ENCODE measurements around the gene KRABD2.

The KRABD2 gene

DNA sequence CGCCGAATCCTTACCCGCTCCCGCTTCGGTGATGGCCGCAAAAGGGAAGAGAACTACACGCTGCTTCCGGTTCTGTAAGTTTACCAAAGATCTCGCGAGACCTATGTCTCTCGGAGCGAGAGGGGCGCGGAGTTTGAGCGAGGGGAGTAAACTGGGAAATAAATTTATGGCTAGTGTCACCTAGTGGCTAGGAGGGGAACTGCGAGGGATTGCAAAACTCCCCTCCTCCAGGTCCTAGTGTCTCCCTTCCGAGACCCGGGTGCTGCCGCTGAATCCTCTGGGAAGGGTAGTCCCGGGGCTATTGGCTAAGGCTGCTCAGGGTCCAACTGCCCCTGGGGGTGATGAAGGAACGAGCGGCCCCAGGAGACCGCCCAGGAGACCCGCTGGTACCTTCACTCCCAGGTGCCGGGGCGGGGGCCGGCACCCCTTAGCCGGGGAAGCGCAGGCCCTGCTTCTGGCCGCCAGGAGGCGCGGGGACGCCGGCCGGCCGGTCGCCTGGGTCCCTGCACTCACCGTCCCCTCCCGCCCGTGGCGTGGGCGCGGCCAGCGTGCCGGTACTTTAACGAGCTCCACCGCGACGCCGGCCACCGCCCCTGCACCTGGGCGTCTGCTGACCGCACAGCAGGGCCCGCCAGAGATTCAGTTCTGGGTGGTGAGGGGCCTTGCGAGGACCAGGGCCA, 6.8 kb upstream of the KRABD2 start, which contains the start of gene RPL26 (continued):
- TF ChIP-seq EGR1 (IDR thresholded peaks at IDR 0.05; ENCODE audit: borderline replicate concordance in 1 of 2, low read depth in 2 of 2, low read length in 2 of 2) (peak in 1 of 2 experiments; percentile 84; a peak in 2 of 3 replicates), HCFC1 (IDR thresholded peaks at IDR 0.05; ENCODE audit: low read length) (peak; percentile 72), SPI1 (IDR thresholded peaks at IDR 0.05; ENCODE audit: borderline replicate concordance, insufficient read depth, low read depth, low read length) (peak; percentile 33; the same call in 1 of the 2 replicates), RAD51 (IDR thresholded peaks at IDR 0.05) (no peak), NR2F1 (conservative IDR thresholded peaks at IDR 0.05) (peak; percentile 70), TCF12 (IDR thresholded peaks at IDR 0.05; ENCODE audit: low read depth, low read length) (peak; percentile 81; the same call in 1 of the 2 replicates), SREBF2 (IDR thresholded peaks at IDR 0.05; ENCODE audit: low read length) (no peak), POLR2A (IDR thresholded peaks at IDR 0.05; ENCODE audit: low read depth, low read length) (peak; percentile 96), TARDBP (IDR thresholded peaks at IDR 0.05; ENCODE audit: borderline replicate concordance) (0 out of 2 replicates have a peak, but pooled peaks have one; percentile 29), NBN (IDR thresholded peaks at IDR 0.05) (peak; percentile 94), IKZF2 (IDR thresholded peaks at IDR 0.05) (peak; percentile 69 to 75), ZSCAN29 (IDR thresholded peaks at IDR 0.05) (peak; percentile 38; the same call in 1 of the 2 replicates), STAT3 (IDR thresholded peaks at IDR 0.05; ENCODE audit: low read depth, low read length) (no peak), TBL1XR1 (IDR thresholded peaks at IDR 0.05; ENCODE audit: low read depth, low read length) (0 out of 2 replicates have a peak, but pooled peaks have one; percentile 7), SUZ12 (IDR thresholded peaks at IDR 0.05; ENCODE audit: unreplicated experiment) (no peak), RUNX3 (IDR thresholded peaks at IDR 0.05; ENCODE audit: low read length) (peak; percentile 80), SIX5 (IDR thresholded peaks at IDR 0.05; ENCODE audit: low read depth, low read length, severe bottlenecking) (peak; percentile 51)
- TF ChIP-seq, protein P1, sequence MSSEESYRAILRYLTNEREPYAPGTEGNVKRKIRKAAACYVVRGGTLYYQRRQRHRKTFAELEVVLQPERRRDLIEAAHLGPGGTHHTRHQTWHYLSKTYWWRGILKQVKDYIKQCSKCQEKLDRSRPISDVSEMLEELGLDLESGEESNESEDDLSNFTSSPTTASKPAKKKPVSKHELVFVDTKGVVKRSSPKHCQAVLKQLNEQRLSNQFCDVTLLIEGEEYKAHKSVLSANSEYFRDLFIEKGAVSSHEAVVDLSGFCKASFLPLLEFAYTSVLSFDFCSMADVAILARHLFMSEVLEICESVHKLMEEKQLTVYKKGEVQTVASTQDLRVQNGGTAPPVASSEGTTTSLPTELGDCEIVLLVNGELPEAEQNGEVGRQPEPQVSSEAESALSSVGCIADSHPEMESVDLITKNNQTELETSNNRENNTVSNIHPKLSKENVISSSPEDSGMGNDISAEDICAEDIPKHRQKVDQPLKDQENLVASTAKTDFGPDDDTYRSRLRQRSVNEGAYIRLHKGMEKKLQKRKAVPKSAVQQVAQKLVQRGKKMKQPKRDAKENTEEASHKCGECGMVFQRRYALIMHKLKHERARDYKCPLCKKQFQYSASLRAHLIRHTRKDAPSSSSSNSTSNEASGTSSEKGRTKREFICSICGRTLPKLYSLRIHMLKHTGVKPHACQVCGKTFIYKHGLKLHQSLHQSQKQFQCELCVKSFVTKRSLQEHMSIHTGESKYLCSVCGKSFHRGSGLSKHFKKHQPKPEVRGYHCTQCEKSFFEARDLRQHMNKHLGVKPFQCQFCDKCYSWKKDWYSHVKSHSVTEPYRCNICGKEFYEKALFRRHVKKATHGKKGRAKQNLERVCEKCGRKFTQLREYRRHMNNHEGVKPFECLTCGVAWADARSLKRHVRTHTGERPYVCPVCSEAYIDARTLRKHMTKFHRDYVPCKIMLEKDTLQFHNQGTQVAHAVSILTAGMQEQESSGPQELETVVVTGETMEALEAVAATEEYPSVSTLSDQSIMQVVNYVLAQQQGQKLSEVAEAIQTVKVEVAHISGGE (CRISPR knock-in tag; IDR thresholded peaks at IDR 0.05) = peak; percentile 15; the same call in 1 of the 2 replicates
- TF ChIP-seq, protein P2, sequence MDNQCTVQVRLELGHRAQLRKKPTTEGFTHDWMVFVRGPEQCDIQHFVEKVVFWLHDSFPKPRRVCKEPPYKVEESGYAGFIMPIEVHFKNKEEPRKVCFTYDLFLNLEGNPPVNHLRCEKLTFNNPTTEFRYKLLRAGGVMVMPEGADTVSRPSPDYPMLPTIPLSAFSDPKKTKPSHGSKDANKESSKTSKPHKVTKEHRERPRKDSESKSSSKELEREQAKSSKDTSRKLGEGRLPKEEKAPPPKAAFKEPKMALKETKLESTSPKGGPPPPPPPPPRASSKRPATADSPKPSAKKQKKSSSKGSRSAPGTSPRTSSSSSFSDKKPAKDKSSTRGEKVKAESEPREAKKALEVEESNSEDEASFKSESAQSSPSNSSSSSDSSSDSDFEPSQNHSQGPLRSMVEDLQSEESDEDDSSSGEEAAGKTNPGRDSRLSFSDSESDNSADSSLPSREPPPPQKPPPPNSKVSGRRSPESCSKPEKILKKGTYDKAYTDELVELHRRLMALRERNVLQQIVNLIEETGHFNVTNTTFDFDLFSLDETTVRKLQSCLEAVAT (IDR thresholded peaks at IDR 0.05) = no peak
- TF ChIP-seq, protein P3, sequence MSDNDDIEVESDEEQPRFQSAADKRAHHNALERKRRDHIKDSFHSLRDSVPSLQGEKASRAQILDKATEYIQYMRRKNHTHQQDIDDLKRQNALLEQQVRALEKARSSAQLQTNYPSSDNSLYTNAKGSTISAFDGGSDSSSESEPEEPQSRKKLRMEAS (IDR thresholded peaks at IDR 0.05; ENCODE audit: low read depth, low read length) = peak; percentile 77
- TF ChIP-seq, protein P4, sequence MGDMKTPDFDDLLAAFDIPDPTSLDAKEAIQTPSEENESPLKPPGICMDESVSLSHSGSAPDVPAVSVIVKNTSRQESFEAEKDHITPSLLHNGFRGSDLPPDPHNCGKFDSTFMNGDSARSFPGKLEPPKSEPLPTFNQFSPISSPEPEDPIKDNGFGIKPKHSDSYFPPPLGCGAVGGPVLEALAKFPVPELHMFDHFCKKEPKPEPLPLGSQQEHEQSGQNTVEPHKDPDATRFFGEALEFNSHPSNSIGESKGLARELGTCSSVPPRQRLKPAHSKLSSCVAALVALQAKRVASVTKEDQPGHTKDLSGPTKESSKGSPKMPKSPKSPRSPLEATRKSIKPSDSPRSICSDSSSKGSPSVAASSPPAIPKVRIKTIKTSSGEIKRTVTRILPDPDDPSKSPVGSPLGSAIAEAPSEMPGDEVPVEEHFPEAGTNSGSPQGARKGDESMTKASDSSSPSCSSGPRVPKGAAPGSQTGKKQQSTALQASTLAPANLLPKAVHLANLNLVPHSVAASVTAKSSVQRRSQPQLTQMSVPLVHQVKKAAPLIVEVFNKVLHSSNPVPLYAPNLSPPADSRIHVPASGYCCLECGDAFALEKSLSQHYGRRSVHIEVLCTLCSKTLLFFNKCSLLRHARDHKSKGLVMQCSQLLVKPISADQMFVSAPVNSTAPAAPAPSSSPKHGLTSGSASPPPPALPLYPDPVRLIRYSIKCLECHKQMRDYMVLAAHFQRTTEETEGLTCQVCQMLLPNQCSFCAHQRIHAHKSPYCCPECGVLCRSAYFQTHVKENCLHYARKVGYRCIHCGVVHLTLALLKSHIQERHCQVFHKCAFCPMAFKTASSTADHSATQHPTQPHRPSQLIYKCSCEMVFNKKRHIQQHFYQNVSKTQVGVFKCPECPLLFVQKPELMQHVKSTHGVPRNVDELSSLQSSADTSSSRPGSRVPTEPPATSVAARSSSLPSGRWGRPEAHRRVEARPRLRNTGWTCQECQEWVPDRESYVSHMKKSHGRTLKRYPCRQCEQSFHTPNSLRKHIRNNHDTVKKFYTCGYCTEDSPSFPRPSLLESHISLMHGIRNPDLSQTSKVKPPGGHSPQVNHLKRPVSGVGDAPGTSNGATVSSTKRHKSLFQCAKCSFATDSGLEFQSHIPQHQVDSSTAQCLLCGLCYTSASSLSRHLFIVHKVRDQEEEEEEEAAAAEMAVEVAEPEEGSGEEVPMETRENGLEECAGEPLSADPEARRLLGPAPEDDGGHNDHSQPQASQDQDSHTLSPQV (IDR thresholded peaks at IDR 0.05) = peak; percentile 73

Data from GM12878 (cell line).